ENCODE measurements around the gene KREMEN2. TPM values are rescaled to one million over a fixed set of nuclear protein-coding genes. Genes with fewer than 3 reads are reported as not detected.

KREMEN2 gene
- total RNA-seq, 1 experiment from 2014 or later, result 7.5 TPM

- TF ChIP-seq ZNF281 (CRISPR knock-in tag; IDR thresholded peaks at IDR 0.05) (peak; percentile 100), ETV6 (CRISPR knock-in tag; IDR thresholded peaks at IDR 0.05) (peak; percentile 96), ZBTB21 (CRISPR knock-in tag; IDR thresholded peaks at IDR 0.05; ENCODE audit: borderline replicate concordance) (no peak), ZNF263 (CRISPR knock-in tag; IDR thresholded peaks at IDR 0.05; ENCODE audit: low read depth) (no peak), ZNF512 (CRISPR knock-in tag; IDR thresholded peaks at IDR 0.05; ENCODE audit: borderline replicate concordance) (no peak), SOX15 (CRISPR knock-in tag; IDR thresholded peaks at IDR 0.05) (no peak), PREB (CRISPR knock-in tag; IDR thresholded peaks at IDR 0.05; ENCODE audit: borderline replicate concordance) (no peak), TCF7 (CRISPR knock-in tag; IDR thresholded peaks at IDR 0.05; ENCODE audit: low read depth) (0 out of 2 replicates have a peak, but pooled peaks have one; percentile 50), ZNF423 (CRISPR knock-in tag; IDR thresholded peaks at IDR 0.05) (peak; percentile 68), CBFB (CRISPR knock-in tag; IDR thresholded peaks at IDR 0.05; ENCODE audit: low read depth) (no peak), NR2C2 (CRISPR knock-in tag; IDR thresholded peaks at IDR 0.05) (no peak), PRRX2 (CRISPR knock-in tag; IDR thresholded peaks at IDR 0.05) (peak; percentile 54; the same call in 1 of the 2 replicates), CREM (CRISPR knock-in tag; IDR thresholded peaks at IDR 0.05) (peak; percentile 45; the same call in 1 of the 2 replicates), FOXK1 (CRISPR knock-in tag; IDR thresholded peaks at IDR 0.05) (peak; percentile 65), IRF1 (CRISPR knock-in tag; IDR thresholded peaks at IDR 0.05) (no peak), CTCF (IDR thresholded peaks at IDR 0.05) (no peak), HMGXB4 (CRISPR knock-in tag; IDR thresholded peaks at IDR 0.05) (peak; percentile 69; the same call in 1 of the 2 replicates), ESRRA (CRISPR knock-in tag; IDR thresholded peaks at IDR 0.05; ENCODE audit: borderline replicate concordance) (peak; percentile 70; the same call in 1 of the 2 replicates), KAT7 (CRISPR knock-in tag; IDR thresholded peaks at IDR 0.05; ENCODE audit: borderline replicate concordance) (peak; percentile 98), ZNF121 (CRISPR knock-in tag; IDR thresholded peaks at IDR 0.05) (0 out of 2 replicates have a peak, but pooled peaks have one; percentile 51), GTF2I (CRISPR knock-in tag; conservative IDR thresholded peaks at IDR 0.05) (peak; percentile 91), MLX (CRISPR knock-in tag; IDR thresholded peaks at IDR 0.05) (no peak), JUN (CRISPR knock-in tag; IDR thresholded peaks at IDR 0.05) (no peak), AR (CRISPR knock-in tag; IDR thresholded peaks at IDR 0.05) (0 out of 2 replicates have a peak, but pooled peaks have one; percentile 23)
Observed at GRCh38 chr16:3007957-3008689, 44.0 kb downstream of the KREMEN2 start (continued).
